Sigmoid colon (tissue), 4 donors: Measurements from ENCODE around the gene TEX35.

Experiments
- EP300 ChIP-seq, 4 donors: sonication (generic); formaldehyde crosslinking; IDR thresholded peaks; one replicate each; pipeline ENCODE4 v1.6.1; 2017; ENCODE audit warnings: antibody characterized with exemption in 4 of 4
- TF ChIP-seq, protein P1 (sequence below), 4 experiments: fragments of 450-650 bp in 3 of 4; fragments of 200-600 bp in 1 of 4; IDR thresholded peaks; one replicate each; pipeline ENCODE4 v1.5.1; 2016 to 2019; ENCODE audit warnings: antibody characterized with exemption in 4 of 4, mild to moderate bottlenecking in 3 of 4, moderate library complexity in 2 of 4

DNA sequence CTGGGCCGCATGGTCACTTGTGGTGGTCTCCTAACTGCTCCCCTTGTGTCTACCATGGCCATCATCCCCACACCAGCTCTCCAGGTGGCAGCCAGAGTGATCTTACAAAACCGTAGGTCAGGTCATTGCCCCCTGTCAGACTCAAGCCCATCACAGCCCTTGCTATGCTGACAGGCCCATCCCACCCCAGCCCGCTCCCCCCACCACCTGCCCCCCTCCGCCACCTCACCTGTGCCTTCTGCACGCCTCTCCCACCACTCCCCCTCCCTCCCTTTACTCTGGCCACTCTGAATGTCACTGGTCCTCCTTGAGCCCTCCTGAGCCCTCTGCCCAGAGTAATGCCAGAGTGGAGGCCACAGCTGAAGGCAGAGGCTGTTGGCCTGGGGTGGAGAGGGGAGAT, 28.5 kb downstream of the TEX35 start:
- TF ChIP-seq, protein P1, sequence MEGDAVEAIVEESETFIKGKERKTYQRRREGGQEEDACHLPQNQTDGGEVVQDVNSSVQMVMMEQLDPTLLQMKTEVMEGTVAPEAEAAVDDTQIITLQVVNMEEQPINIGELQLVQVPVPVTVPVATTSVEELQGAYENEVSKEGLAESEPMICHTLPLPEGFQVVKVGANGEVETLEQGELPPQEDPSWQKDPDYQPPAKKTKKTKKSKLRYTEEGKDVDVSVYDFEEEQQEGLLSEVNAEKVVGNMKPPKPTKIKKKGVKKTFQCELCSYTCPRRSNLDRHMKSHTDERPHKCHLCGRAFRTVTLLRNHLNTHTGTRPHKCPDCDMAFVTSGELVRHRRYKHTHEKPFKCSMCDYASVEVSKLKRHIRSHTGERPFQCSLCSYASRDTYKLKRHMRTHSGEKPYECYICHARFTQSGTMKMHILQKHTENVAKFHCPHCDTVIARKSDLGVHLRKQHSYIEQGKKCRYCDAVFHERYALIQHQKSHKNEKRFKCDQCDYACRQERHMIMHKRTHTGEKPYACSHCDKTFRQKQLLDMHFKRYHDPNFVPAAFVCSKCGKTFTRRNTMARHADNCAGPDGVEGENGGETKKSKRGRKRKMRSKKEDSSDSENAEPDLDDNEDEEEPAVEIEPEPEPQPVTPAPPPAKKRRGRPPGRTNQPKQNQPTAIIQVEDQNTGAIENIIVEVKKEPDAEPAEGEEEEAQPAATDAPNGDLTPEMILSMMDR (IDR thresholded peaks at IDR 0.05), result no peak
- TF ChIP-seq EP300 (IDR thresholded peaks at IDR 0.05), result no peak
